Stimulated activated CD4-positive, alpha-beta T cell treated with anti-CD3 and anti-CD28 coated beads, Interleukin-1b, Interleukin-23, amount 100 ng/mL, for 1 hour (primary cell): ENCODE data around the gene WFS1.

ENCODE experiments used
- DNase-seq, 2 donors: peaks; one replicate each; pipeline ENCODE4 v3.0.0-alpha.2; 2020; ENCODE audit warnings: low read depth in 2 of 2

WFS1 gene

DNA sequence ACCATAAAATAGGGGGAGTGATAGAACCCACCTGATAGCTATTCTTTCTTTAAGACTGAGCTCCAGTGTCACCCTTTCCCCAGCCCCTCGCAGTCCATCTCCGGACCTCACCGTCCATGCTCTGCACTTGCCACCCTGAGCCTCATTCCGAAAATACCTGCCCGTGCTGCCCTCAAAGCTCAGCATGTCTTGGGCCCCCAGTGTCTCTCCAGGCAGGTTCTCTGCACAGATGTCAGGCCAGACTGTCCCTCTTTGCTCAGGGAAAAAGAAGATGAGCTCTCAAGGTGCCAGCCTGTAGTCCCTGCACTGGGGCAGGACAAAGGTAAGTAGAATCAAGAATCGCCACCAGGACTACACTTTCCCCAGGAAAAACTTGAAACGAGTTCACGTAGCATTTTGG, 9.8 kb upstream of the WFS1 start:
- DNase-seq, result no peak

DNA sequence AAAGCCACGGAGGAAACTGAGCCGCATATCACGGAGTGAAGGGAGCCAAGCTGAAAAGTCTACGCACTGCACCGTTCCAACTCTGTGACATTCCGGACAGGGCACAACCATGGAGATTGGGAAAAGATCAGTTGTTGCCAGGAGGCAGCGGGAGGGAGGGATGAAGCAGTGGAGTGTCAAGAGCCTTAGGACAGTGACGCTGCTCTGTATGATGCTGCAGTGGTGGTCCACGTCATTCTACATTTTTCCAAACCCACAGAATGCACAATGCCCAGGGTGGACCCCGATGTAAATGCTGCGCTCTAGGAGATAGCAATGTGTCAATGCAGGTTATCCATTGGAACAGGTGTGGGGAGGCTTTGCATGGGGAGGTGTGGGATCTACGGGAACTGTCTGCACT, 7.5 kb upstream of the WFS1 start:
- no peak for DNase-seq

DNA sequence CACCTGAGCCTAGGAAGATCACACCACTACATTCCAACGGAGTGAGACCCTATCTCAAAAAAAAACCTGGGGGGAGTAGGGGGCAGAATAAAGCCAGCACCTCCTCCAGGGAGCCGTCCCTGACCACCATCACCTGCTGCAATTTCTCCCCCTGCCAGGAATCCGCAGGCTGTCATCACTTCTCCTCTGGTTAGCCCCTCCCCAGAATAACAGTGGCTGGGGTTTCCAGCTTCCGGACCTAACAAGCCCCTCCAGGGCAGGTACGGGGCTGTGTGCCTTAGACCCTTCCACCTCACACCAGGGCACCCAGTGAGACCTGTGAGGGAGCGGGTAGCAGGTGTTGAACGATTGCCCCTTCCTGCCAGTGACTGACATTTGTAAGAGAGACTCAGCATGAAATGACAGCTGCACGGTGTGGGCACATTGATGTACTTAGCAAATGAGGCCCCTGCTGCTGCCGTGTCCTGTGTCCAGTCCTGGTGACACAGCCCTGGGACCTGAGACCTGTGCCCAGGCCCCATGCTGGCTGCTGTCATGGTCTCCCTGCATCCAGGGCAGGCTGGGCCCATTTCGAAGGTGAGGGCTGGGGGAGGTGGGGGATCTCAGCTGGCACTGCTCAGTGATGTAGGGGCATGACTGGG, 6.7 kb upstream of the WFS1 start:
- DNase-seq, result no peak

DNA sequence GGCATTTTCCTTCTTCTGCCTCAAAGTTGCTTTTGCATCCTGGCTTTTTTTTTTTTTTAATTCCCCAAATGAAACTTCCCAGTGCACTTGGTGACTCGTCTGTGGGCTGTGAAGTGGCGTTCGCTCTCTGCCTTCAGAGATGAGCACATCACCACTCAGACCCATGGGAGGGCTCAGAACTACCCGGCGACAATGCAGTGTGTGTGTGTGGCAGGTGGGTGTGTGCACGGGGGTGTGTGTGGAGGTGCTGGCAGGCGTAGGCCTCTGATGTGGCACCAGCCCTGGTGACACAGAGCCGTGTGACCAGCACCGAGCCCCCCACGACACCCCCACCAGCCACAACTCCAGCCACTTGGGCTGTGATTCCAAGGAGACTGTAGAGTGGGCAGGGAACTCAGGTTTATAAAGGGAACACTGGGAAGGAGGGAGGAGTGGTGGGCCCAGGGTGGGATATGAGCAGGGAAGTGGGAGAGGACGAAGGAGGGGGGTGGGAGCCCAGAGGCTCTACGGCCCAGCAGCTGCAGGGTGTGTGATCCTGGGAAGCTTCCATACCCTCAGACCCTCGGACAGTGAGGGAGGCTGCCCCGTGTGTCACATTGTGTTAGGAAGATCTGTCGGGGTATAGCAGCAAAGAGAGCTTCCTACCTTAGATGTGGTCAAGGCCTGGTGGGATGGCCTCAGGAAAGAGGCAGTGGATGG, 6.0 kb upstream of the WFS1 start:
- DNase-seq, result no peak

DNA sequence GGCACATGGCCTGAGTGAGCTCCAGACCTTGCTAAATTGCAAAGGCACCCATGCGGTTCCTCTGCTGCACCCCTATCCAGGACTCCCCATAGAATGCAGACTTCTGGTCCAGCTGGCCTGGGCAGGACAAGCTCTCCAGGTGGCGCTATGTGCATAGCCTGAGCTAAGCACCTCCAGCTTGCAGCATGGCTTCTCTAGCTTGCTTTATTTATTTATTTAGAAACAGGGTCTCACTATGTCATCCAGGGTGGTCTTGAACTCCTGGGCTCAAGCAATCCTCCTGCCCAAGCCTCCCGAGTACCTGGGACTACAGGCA, 5.5 kb upstream of the WFS1 start:
- DNase-seq, result no peak

DNA sequence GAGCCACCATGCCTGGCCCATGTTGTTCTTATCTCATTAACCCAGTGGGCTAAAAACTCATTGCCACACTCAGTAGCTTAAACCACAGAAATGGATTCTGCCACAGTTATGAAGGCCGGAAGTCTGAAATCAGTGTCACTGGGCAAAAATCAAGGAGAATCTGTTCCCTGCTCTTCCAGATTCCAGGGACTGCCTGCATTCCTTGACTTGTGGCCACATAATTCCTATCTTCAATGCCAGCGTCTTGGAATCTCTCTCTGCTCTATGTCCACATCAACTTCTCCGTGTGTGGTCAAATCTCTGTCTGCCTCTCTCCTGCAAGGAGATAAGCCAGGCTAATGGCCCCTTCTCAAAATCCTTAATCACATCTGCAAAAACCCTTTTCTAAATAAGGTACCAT, 4.1 kb upstream of the WFS1 start:
- no peak for DNase-seq

DNA sequence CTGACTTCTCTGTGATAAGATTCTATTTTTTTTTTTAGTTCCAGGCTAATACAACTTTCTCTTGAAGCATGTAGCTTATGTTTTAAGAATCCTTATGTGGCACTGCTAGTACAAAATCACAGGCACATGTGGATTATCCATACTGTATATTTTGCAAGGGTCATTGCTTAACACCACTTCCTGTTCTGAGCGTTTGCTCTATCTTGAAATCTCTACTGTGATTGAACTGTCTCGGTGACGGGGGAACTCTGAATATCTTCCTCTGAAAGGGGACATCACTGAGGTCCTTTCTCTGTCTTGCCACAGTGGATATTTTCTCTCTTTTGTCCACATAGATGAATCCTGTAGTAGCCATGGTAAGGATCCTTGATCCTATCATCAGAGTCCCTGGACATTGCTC, 2.1 kb upstream of the WFS1 start:
- DNase-seq, result no peak

DNA sequence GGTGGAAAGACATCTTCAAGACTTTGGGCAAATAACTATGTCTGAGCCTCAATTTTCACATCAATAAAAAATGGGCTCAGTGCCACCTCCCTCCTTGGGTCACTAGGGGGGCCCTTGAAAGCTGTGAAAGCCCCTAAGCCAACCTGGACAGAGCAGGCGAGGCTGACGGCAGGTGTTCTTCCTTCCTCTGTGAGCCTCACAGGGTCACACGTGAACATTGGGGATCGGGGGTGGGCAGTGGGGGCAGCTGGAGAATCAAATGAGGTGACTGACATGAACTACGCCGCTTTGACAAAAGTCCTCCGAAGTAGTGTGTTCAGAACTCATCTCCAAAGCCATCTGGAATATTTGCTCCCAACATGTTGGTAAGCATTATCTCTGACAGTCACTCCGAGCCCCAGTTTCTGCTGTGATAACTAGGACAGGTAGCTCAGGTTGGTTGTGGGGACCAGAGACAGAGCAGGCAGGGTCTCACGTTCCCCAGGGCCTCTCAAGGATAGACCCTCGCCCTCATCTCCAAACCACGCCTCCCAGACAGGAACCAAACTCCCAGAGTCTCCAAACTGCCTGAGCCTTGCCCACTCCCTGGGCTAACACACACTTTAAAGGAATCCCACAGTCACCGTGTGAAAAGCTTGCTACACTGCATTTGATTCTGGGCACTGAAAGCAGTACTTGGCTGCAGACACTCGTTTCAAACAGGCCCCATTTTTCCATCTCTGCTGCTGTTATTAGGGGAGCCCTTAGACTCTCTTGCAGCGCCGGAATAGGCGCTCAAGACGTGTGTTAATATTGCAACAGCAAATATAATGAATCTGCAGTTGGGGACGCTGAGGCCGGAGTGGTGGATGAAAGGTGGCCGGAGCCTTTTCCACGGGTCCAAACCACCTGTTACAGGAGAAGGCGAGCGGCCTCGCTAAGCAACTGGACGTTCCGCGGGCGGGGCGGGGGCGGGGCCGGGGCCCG, 717 bp upstream of the WFS1 start:
- no peak for DNase-seq

DNA sequence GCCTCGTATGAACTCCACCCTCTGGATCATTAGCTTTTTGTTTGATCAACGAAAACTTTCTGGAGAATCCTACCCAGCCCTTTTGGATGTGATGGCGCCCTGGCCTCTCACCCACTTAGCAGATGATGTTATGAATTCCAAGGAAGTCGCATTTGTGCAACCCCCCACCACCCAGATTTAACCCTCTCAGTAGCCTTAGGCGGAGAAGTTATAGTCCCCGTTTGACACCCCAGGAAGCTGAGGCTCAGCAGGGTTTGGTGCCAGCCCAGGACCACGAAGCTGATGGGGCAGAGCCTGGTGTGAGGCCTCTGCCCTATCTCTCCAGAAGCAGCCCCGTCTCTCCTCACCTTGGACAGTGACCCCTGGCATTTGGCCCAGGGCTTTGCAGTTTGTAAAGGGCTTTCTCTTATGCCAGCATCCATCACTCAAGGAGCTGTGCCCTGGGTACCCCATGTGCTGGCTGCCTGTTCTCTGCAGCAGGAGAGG, 1.0 kb downstream of the WFS1 start:
- no peak for DNase-seq

DNA sequence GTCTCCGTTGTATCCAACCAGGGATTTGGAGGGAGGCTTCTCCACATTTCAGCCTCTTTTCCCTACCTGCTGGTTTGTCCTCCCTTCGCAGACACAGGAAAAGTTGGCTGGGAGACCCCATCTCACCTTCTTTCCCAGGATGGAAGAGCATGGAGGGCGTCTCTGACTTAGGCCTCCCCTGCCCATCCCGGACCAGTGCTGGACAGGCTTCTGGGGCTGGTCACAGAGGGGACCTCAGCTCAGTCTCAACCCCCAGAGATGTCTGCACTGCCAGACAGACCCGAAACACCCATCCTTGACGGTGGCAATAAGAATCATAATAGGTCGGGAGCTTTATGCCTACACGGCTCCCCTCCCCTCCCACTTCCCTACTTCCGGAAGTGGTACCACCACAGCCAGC, 1.6 kb downstream of the WFS1 start:
- DNase-seq, result no peak

DNA sequence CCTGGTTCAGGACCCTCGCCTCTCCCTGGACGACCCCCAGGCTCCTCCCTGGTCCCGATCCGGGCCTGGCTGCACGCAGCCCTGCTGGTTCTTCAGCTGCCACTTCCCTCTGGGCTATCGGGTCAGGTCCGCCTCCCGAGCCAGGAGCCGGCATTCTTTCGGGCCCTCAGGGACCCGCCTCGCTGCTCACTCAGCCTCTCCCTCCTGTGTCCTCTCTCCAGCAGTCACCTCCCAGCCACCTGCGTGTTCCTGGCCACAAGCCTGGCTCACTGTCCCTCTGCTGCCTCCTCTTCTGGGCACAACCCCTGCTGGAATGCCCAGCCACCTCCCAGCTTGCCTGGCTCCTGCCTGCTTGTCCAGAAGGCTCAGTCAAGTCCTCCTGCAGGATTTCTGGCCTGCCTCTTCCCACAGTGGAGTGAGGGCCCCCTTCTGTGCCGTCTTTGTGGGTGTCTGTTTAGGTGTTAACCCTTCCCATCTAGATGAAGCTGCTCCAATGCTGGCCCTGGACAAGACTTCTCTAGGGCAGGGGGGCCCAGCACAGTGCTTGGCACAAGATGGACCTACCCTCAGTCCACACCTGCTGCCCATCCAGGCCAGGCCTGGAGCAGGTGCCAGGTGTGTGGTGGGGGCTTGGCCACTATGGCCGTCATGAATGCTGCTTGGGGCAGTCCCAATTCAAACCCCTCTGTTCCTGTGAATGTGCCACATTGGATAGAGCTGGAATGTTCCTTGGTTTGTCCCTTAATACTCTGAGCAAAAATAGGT, 2.2 kb downstream of the WFS1 start:
- DNase-seq, result no peak

DNA sequence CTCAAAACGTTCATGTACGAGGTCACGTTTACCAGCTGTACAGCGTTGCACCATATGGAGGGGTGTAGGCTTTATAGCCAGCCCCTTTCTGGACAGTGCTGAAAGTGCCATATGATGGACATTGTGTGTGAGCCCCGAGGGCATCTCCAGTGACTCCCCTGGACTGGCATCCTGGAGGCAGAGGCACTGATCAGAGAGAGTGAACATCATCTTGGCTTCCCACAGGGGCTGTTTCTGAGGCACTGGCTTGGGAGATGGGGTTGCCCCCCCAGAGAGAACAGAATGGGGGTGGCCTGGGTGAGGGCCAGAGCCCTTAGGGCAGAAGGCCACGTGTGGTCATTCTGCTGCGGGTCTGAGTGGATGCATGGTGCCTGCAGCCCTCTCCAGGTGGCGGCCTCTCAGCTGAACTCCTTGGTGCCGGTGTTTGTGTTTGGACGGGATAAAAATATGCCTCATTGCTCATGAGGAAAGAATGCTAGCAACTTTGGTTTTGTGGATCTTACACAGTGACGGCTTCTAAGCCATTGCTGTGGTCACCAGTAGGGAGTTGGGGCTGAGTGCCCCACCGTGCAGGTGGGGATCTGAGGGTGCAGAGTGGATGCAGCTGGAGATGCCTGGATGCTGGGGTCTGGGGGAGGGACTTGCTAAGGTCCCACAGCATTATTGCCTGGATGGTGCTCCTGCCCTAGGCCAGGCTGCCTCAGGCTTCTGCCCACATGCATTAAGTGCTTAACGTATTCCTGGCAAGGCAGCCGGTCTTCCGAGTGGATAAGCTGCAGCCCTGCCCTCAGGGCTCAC, 3.4 kb downstream of the WFS1 start:
- no peak for DNase-seq

DNA sequence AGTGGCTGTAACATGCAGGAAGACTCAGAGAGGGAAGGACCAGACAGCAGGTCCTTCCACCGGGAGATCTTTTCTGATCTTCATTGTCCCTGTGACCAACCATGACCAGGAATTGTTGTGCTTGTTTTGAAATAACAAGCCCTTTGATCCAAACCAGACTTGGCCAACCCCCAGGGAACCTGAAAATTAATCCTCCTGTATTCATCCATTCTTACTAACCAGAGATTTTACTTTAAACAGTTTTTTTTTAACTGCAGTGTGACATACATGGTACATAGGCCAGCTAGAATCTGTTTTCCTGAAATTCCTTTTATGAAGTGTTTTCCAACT, 4.0 kb downstream of the WFS1 start:
- DNase-seq, result no peak

DNA sequence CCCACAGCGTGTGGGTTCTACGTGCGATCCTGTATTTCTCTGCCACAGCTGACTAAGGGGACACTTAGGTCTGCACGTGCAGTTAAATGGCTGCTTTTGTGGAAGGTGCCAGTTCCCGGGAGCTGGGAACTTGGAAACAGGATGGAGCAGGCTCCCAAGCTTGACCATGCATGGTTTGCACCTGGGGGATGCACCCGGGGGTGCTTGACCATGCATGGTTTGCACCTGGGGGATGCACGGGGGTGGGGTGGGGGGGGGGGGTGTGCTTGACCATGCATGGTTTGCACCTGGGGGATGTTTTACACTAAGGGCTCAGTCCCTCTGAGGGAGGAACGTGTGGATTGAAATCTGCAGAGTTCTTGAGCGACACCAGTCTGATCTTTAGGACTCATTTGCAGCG, 5.7 kb downstream of the WFS1 start:
- no peak for DNase-seq

DNA sequence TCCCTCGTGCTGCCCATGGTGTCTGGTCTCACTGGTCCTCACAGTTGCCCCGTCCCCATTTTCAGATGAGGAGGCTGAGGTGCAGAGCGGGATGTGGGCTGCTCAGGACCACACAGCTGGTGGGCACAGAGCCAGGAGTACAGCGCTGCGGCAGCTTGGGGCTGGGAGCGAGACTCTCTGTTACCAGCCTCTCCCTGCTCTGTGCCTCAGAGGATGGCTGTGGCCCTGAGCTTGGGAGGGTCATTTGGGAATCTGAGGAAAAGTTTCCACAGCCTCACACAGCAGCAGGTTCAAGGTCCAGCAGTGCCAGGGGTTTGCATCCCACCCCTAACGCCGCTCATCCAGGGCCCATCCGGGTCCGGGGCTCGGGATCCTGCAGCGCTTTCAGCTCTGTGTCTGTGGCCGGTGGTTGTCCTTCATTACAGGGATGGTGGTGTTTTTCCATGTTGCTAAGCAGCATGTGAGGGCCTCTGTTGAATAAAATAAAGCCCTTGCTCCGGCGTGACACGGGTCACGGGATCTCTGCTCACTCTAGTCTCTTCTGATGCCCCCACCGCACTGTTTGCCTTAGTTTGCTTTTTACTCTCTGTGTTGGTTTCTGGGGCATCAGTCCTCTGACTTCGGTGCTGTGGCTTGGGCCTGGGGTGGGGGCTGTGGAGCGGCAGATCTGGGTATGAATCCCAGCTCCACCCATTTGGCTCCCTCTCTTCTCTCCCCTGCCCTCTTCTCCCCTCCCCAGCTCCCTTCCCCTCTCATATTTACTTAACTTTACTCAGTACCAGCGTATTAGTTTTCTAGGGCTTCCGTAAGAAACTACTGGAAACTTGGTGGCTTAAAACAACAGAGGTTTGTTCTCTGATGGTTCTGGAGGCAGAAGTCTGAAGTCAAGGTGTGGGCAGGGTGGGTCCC, 6.5 kb downstream of the WFS1 start:
- DNase-seq, result no peak

DNA sequence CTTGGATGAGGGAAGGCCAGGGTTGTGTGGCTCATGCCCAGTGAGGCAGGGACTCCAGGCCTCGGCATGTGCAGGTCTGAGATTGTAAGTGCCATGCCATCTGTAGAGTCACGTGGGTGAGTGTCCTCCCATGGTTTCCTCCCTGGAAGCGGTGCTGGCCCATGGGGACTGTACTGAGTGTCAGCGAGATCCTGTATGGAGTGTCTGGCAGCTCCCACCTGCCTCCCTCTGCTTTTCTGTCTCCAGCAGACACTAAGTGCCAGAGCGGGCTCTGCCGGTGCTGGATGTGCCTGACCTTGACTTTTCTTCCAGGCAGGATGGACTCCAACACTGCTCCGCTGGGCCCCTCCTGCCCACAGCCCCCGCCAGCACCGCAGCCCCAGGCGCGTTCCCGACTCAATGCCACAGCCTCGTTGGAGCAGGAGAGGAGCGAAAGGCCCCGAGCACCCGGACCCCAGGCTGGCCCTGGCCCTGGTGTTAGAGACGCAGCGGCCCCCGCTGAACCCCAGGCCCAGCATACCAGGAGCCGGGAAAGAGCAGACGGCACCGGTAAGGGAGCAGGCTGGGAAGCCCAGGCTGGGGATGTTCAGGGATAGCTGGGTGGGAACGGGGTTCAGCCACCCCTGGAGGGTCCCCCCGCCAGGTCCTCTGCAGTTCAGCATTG, 7.6 kb downstream of the WFS1 start:
- no peak for DNase-seq

DNA sequence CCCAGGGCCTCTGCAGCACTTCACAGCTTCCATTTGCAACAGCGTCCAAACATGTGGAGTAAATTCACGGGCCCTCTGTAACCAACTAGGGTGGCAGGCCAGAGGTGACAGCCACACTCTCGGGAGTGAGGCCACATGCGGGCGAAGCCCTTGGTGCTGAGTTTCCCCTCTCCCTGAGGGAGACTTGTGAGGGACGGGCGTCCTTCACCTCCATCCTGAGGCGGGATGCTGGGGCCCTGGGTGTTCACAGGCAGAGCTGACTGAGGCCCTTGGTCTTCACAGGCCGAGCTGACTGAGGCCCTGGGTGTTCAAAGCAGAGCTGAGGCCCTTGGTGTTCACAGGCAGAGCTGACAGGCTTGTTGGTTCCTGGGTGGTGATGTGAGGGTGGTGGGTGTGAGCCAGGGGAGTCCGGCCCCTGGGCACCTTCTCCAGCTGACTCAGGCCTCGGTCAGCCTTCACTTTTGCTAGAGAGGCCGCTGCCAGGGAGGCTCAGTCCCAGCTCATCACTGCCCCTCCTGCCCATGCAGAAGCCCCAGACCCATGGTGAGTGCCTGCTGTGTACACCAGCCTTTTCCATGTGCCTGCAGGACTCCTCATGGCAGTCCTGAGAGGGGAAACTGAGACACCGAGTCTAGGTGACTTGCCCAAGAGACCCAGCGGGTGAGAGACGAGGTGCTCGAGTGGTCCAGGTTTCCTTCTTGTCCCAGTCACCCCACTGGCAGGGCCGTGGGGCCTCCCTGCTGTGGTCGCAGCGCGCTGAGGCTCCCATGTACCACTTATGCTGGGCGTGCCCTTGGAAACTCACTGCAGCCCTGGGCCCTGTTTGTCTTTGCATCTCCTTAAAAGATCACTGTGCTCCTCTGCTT, 8.5 kb downstream of the WFS1 start:
- DNase-seq, result no peak

DNA sequence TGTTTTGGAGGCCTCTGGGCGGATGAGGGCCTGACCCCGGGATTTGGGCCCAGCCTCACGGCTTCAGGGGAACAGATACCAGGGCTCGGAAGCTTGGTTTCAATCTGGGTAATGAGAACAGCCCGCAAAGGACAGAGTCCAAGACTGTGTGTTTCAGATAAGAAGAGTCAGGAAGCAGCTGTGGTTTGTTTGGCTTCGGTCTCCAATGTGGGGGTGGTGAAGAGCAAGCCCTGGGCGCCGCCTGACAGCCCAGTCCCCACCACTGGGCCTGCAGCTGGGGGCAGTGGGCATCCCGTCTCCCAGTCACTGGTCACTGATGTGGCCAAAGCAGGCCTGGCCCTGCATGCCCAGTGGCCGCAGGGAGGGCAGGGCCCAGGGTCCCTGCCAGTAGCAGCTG, 9.1 kb downstream of the WFS1 start:
- DNase-seq, result no peak
